Chondrocyte (in vitro differentiated cells): Measurements from ENCODE around the gene DGKB. TPM values are rescaled to one million over a fixed set of nuclear protein-coding genes. Genes with fewer than 3 reads are reported as not detected.

Experiments used
- DNase-seq: peaks from one replicate; pipeline ENCODE4 v3.0.0; 2021; ENCODE audit warnings: mixed read lengths, low spot score
- H3K27ac Mint-ChIP-seq: one replicate; pipeline ENCODE4 v1.8.0; 2021; ENCODE audit warnings: mild to moderate bottlenecking, moderate library complexity, mixed read lengths; ENCODE audit not compliant: unreplicated experiment
- H3K27me3 Mint-ChIP-seq: 2 replicates; pipeline ENCODE4 v1.8.0; 2021; ENCODE audit warnings: low read depth, mixed read lengths
- H3K36me3 Mint-ChIP-seq: 2 replicates; pipeline ENCODE4 v1.8.0; 2021; ENCODE audit warnings: low read depth, mixed read lengths
- H3K4me1 Mint-ChIP-seq: 2 replicates; pipeline ENCODE4 v1.8.0; 2021; ENCODE audit warnings: low read depth, mild to moderate bottlenecking, mixed read lengths
- H3K4me3 Mint-ChIP-seq: one replicate; pipeline ENCODE4 v1.8.0; 2021; ENCODE audit warnings: mild to moderate bottlenecking, moderate library complexity, mixed read lengths; ENCODE audit not compliant: unreplicated experiment
- H3K9me3 Mint-ChIP-seq: 2 replicates; pipeline ENCODE4 v1.8.0; 2021; ENCODE audit warnings: low read depth, mixed read lengths
- CTCF ChIP-seq: fragments of 200-600 bp; sonication (generic); IDR thresholded peaks from 2 replicates; pipeline ENCODE4 v1.5.0; 2021; ENCODE audit warnings: antibody characterized with exemption, mild to moderate bottlenecking, moderate library complexity
- total RNA-seq: library from RNA; stranded (reverse); gene quantifications from 3 replicates; pipeline ENCODE4 v1.2.1, GENCODE V29; 2021

DGKB gene
- total RNA-seq, 1 donor from 2014 or later, result 0.60 TPM

- no peaks in the 10 kb centered on the region for H3K4me1 Mint-ChIP-seq
Observed at GRCh38 chr7:14585232-14585631, 317.3 kb downstream of the DGKB start.

GRCh38 chr7:14583518-14583917 is 319.0 kb downstream of the DGKB start:
- Mint-ChIP-seq H3K9me3 (peaks cover 20% of the 10 kb centered on the region), H3K36me3 (no peaks in the 10 kb centered on the region)
- DNase-seq, result no peak

More at GRCh38 chr7:14585232-14585631, 317.3 kb downstream of the DGKB start:
- no peak overlapping the region for H3K4me3 Mint-ChIP-seq
- H3K36me3 Mint-ChIP-seq, result no peaks in the 10 kb centered on the region
- no peak for TF ChIP-seq CTCF
- no peak for DNase-seq
- H3K27me3 Mint-ChIP-seq, result no peaks in the 10 kb centered on the region
- H3K9me3 Mint-ChIP-seq, result peaks cover 20% of the 10 kb centered on the region
- no peak overlapping the region for H3K27ac Mint-ChIP-seq

GRCh38 chr7:14582010-14582409 is 320.5 kb downstream of the DGKB start:
- no peaks in the 10 kb centered on the region for H3K4me1 Mint-ChIP-seq
- H3K9me3 Mint-ChIP-seq, result peaks cover 17% of the 10 kb centered on the region
- H3K27me3 Mint-ChIP-seq, result no peaks in the 10 kb centered on the region
- TF ChIP-seq CTCF, result no peak
- H3K36me3 Mint-ChIP-seq, result no peaks in the 10 kb centered on the region
- no peak overlapping the region for H3K27ac Mint-ChIP-seq
- DNase-seq, result no peak
- no peak overlapping the region for H3K4me3 Mint-ChIP-seq

More at GRCh38 chr7:14583518-14583917, 319.0 kb downstream of the DGKB start:
- H3K27ac Mint-ChIP-seq, result no peak overlapping the region
- H3K27me3 Mint-ChIP-seq, result no peaks in the 10 kb centered on the region
- no peak for TF ChIP-seq CTCF
- no peaks in the 10 kb centered on the region for H3K4me1 Mint-ChIP-seq
- H3K4me3 Mint-ChIP-seq, result no peak overlapping the region

- H3K9me3 Mint-ChIP-seq, result peaks cover 4% of the 10 kb centered on the region
- no peak overlapping the region for H3K4me3 Mint-ChIP-seq
- no peak for TF ChIP-seq CTCF
- H3K36me3 Mint-ChIP-seq, result no peaks in the 10 kb centered on the region
- no peaks in the 10 kb centered on the region for H3K27me3 Mint-ChIP-seq
- H3K27ac Mint-ChIP-seq, result no peak overlapping the region
- H3K4me1 Mint-ChIP-seq, result no peaks in the 10 kb centered on the region
- no peak for DNase-seq
Observed at GRCh38 chr7:14579971-14580370, 322.6 kb downstream of the DGKB start.

- H3K9me3 Mint-ChIP-seq, result no peaks in the 10 kb centered on the region
- H3K4me3 Mint-ChIP-seq, result no peak overlapping the region
- DNase-seq, result no peak
- H3K27me3 Mint-ChIP-seq, result no peaks in the 10 kb centered on the region
- no peak overlapping the region for H3K27ac Mint-ChIP-seq
- TF ChIP-seq CTCF, result no peak
- no peaks in the 10 kb centered on the region for H3K4me1 Mint-ChIP-seq
- no peaks in the 10 kb centered on the region for H3K36me3 Mint-ChIP-seq
Observed at GRCh38 chr7:14576578-14576977, 326.0 kb downstream of the DGKB start.
